Activated T-cell treated with anti-CD3 and anti-CD28 coated beads, Interleukin-2, amount 50 U/mL, for 72 hours (primary cell): ENCODE data around the gene MT1HL1. TPM values are rescaled to one million over a fixed set of nuclear protein-coding genes. Genes with fewer than 3 reads are reported as not detected.
"Not testable (repeated sequence)": the region's sequence is repeated elsewhere in the genome, so short reads cannot be mapped to it uniquely, and the experiment has no call there.

Source experiments
- ATAC-seq, 2 donors: fragments of 150-1000 bp; cut with Tn5 transposase; replicated peaks in 1 of 2; 2 replicates each; pipeline ENCODE4 v1.10.0; 2021; ENCODE audit warnings: moderate library complexity in 2 of 2, mild to moderate bottlenecking in 1 of 2
- DNase-seq, 2 donors: peaks; one replicate each; pipeline ENCODE4 v3.0.0; 2021 to 2022; ENCODE audit warnings: mixed read lengths in 1 of 2
- H3K27ac Mint-ChIP-seq: one replicate; pipeline ENCODE4 v1.8.0; 2022; ENCODE audit warnings: mild to moderate bottlenecking, moderate library complexity, mixed read lengths
- H3K27me3 Mint-ChIP-seq: one replicate; pipeline ENCODE4 v1.8.0; 2022; ENCODE audit warnings: low read depth, mixed read lengths
- H3K36me3 Mint-ChIP-seq, 2 donors: one replicate each; pipeline ENCODE4 v1.8.0; 2022; ENCODE audit warnings: mixed read lengths in 2 of 2, mild to moderate bottlenecking in 1 of 2; ENCODE audit not compliant: insufficient read depth in 2 of 2
- H3K4me1 Mint-ChIP-seq: one replicate; pipeline ENCODE4 v1.8.0; 2022; ENCODE audit warnings: low read depth, mixed read lengths
- H3K4me3 Mint-ChIP-seq, 2 donors: one replicate each; pipeline ENCODE4 v1.8.0; 2022; ENCODE audit warnings: mild to moderate bottlenecking in 2 of 2, mixed read lengths in 2 of 2, moderate library complexity in 2 of 2
- H3K9me3 Mint-ChIP-seq, 2 donors: one replicate each; pipeline ENCODE4 v1.8.0; 2022; ENCODE audit warnings: mixed read lengths in 2 of 2
- total RNA-seq, 2 donors: library from RNA; stranded (reverse); gene quantifications; one replicate each; pipeline ENCODE4 v1.2.3, GENCODE V29; 2022

Gene MT1HL1
- total RNA-seq, 2 donors from 2014 or later, result not detected

- ATAC-seq (no peak), DNase-seq (no peak)
- peaks cover 2 to 7% of the 10 kb centered on the region in 2 donors for H3K9me3 Mint-ChIP-seq
- no peak overlapping the region for H3K27ac Mint-ChIP-seq
- no peak overlapping the region for H3K4me3 Mint-ChIP-seq
- H3K27me3 Mint-ChIP-seq, result peaks cover 5% of the 10 kb centered on the region
- H3K36me3 Mint-ChIP-seq, result no peaks in the 10 kb centered on the region
- H3K4me1 Mint-ChIP-seq, result no peaks in the 10 kb centered on the region
These were observed 21.9 kb downstream of the MT1HL1 start for GRCh38 chr1:236982380-236982779.

GRCh38 chr1:236981431-236981830 is 22.8 kb downstream of the MT1HL1 start:
- DNase-seq, H3K27me3 Mint-ChIP-seq, H3K9me3 Mint-ChIP-seq, H3K4me3 Mint-ChIP-seq, H3K27ac Mint-ChIP-seq, H3K36me3 Mint-ChIP-seq, ATAC-seq, H3K4me1 Mint-ChIP-seq: not testable (repeated sequence)

DNA sequence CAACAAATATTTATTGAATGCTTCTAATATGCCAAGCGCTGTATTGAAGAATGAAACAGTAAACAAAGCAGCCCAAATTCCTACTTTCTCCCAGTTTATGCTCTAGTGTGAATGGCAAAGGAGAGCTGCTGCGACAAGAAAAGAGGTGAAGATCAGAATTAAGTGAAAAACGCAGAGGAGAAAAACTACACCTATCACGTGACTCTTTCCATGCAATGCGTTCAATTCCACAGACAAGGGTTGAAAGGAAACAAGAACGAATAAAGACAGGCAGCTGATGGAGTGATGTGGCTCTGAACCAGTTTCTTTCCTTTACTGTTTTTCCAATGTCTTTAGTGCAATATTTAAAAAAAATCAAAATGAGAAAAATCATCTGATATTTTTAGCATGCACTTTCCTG is 23.6 kb downstream of the MT1HL1 start:
- no peaks in the 10 kb centered on the region for H3K4me1 Mint-ChIP-seq
- DNase-seq (no peak), ATAC-seq (no peak)
- H3K27ac Mint-ChIP-seq, result no peak overlapping the region
- H3K4me3 Mint-ChIP-seq, result no peak overlapping the region
- H3K27me3 Mint-ChIP-seq, result peaks cover 5% of the 10 kb centered on the region
- H3K36me3 Mint-ChIP-seq, result no peaks in the 10 kb centered on the region
- H3K9me3 Mint-ChIP-seq, result no peaks in the 10 kb centered on the region

GRCh38 chr1:236979149-236979900 is 24.9 kb downstream of the MT1HL1 start:
- no peak overlapping the region for H3K4me3 Mint-ChIP-seq
- DNase-seq, result no peak
- H3K4me1 Mint-ChIP-seq, result no peaks in the 10 kb centered on the region
- no peaks in the 10 kb centered on the region for H3K9me3 Mint-ChIP-seq
- H3K27me3 Mint-ChIP-seq, result peaks cover 5% of the 10 kb centered on the region
- no peak for ATAC-seq
- H3K36me3 Mint-ChIP-seq, result no peaks in the 10 kb centered on the region
- H3K27ac Mint-ChIP-seq, result no peak overlapping the region

GRCh38 chr1:236978740-236979139 is 25.5 kb downstream of the MT1HL1 start:
- Mint-ChIP-seq H3K4me3 (no peak overlapping the region), H3K4me1 (no peaks in the 10 kb centered on the region), H3K27me3 (no peaks in the 10 kb centered on the region), H3K27ac (no peak overlapping the region), H3K36me3 (no peaks in the 10 kb centered on the region), H3K9me3 (no peaks in the 10 kb centered on the region)
- no peak for DNase-seq
- ATAC-seq, result no peak

- Mint-ChIP-seq H3K36me3 (no peaks in the 10 kb centered on the region), H3K27me3 (peaks cover 7% of the 10 kb centered on the region), H3K27ac (no peak overlapping the region), H3K4me3 (no peak overlapping the region), H3K4me1 (no peaks in the 10 kb centered on the region), H3K9me3 (peaks cover 0 to 6% of the 10 kb centered on the region in 2 donors)
- DNase-seq (no peak), ATAC-seq (no peak)
These were observed 28.8 kb downstream of the MT1HL1 start for GRCh38 chr1:236975461-236975860.

GRCh38 chr1:236974025-236974424 is 30.2 kb downstream of the MT1HL1 start:
- not testable (repeated sequence) for H3K4me3 Mint-ChIP-seq, H3K4me1 Mint-ChIP-seq, H3K36me3 Mint-ChIP-seq, H3K27ac Mint-ChIP-seq, H3K9me3 Mint-ChIP-seq, ATAC-seq, H3K27me3 Mint-ChIP-seq, DNase-seq

DNA sequence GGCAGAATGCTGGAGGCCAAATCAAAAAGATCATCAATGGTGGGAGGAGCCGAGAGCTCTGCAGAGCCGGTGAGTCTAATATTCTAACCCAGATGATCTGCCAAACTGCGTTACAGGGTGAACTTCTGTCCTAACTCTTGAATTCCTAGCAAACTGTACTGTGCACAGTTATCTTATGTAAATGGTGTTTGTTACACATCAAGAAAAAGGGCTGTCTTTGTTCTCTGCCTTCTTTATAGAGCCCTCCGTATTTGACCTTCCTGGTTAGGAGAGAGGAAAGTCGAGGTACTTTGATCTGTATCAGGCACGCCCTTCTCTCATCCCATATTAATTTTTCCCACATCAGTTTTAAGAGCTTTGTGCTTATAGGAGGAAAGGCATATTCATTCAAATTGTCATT is 37.6 kb downstream of the MT1HL1 start:
- no peak for DNase-seq
- ATAC-seq, result no peak
- Mint-ChIP-seq H3K27ac (no peak overlapping the region), H3K9me3 (peaks cover 6 to 7% of the 10 kb centered on the region in 2 donors), H3K4me3 (no peak overlapping the region), H3K36me3 (peaks cover 0 to 3% of the 10 kb centered on the region in 2 donors), H3K4me1 (no peaks in the 10 kb centered on the region), H3K27me3 (peaks cover 19% of the 10 kb centered on the region)

GRCh38 chr1:236963920-236964319 is 40.3 kb downstream of the MT1HL1 start:
- Mint-ChIP-seq H3K4me1 (no peaks in the 10 kb centered on the region), H3K36me3 (peaks cover 0 to 3% of the 10 kb centered on the region in 2 donors), H3K27me3 (peaks cover 15% of the 10 kb centered on the region), H3K9me3 (peaks cover 8 to 9% of the 10 kb centered on the region in 2 donors), H3K27ac (no peak overlapping the region), H3K4me3 (no peak overlapping the region)
- no peak for DNase-seq
- no peak for ATAC-seq

GRCh38 chr1:236959112-236959511 is 45.1 kb downstream of the MT1HL1 start:
- peaks cover 2% of the 10 kb centered on the region for H3K27me3 Mint-ChIP-seq
- H3K9me3 Mint-ChIP-seq, result peaks cover 3 to 9% of the 10 kb centered on the region in 2 donors
- ATAC-seq (no peak), DNase-seq (no peak)
- H3K4me1 Mint-ChIP-seq, result no peaks in the 10 kb centered on the region
- peaks cover 0 to 3% of the 10 kb centered on the region in 2 donors for H3K36me3 Mint-ChIP-seq
- H3K27ac Mint-ChIP-seq, result no peak overlapping the region
- H3K4me3 Mint-ChIP-seq, result no peak overlapping the region

- no peak overlapping the region for H3K4me3 Mint-ChIP-seq
- DNase-seq (no peak), ATAC-seq (no peak)
- no peak overlapping the region for H3K27ac Mint-ChIP-seq
- H3K27me3 Mint-ChIP-seq, result peaks cover 4% of the 10 kb centered on the region
- H3K36me3 Mint-ChIP-seq, result peaks cover 0 to under 1% of the 10 kb centered on the region in 2 donors
- no peaks in the 10 kb centered on the region for H3K4me1 Mint-ChIP-seq
- peaks cover 3 to 5% of the 10 kb centered on the region in 2 donors for H3K9me3 Mint-ChIP-seq
These were observed 47.0 kb downstream of the MT1HL1 start for GRCh38 chr1:236957235-236957634.

Other genes with a start within 250 kb of the MT1HL1 start
- gene MTR, start 209.1 kb downstream of the MT1HL1 start, total RNA-seq, result 10 to 100 TPM; 61.1 to 69.8 TPM
- under 1 TPM; 0.02 to 0.19 TPM for gene RYR2, start 37.7 kb upstream of the MT1HL1 start, total RNA-seq